HG02973 (cell line): ENCODE measurements around the gene PROM1.

Experiments
- ATAC-seq: cut with Tn5 transposase; IDR thresholded peaks from one replicate; pipeline ENCODE4 v1.9.1; 2021; ENCODE audit warnings: moderate library complexity; ENCODE audit not compliant: unreplicated experiment

Gene PROM1

GRCh38 chr4:16067515-16067914 is 16.3 kb downstream of the PROM1 start:
- no peak for ATAC-seq

- ATAC-seq, result no peak
These were observed 17.2 kb downstream of the PROM1 start for GRCh38 chr4:16066586-16067128.

GRCh38 chr4:16065066-16065465 is 18.8 kb downstream of the PROM1 start:
- ATAC-seq, result no peak

DNA sequence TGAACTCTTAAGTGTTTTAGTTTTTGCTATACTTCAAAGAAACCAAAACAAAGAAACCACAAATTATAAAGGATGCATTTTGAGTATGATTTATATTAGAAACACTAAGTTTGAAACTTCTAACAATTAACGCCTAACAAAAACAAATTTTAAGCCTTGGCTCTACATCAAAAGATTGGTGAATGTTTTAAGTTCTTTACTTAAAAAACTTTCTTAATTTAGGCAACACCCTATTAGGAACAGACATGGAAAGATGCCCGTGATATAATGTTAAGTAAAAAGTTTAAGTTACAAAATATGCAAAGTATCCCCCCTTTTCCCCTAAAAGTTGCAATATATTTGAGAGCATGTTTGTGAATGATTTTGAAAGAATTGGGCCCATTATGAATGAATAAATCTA is 21.2 kb downstream of the PROM1 start:
- ATAC-seq, result no peak

- ATAC-seq, result no peak
These were observed 27.0 kb downstream of the PROM1 start for GRCh38 chr4:16056681-16057385.

GRCh38 chr4:16055873-16056272 is 27.9 kb downstream of the PROM1 start:
- no peak for ATAC-seq

GRCh38 chr4:16055471-16055870 is 28.4 kb downstream of the PROM1 start:
- ATAC-seq, result no peak

GRCh38 chr4:16052939-16053338 is 30.9 kb downstream of the PROM1 start:
- no peak for ATAC-seq

- no peak for ATAC-seq
These were observed 31.8 kb downstream of the PROM1 start for GRCh38 chr4:16051980-16052379.

DNA sequence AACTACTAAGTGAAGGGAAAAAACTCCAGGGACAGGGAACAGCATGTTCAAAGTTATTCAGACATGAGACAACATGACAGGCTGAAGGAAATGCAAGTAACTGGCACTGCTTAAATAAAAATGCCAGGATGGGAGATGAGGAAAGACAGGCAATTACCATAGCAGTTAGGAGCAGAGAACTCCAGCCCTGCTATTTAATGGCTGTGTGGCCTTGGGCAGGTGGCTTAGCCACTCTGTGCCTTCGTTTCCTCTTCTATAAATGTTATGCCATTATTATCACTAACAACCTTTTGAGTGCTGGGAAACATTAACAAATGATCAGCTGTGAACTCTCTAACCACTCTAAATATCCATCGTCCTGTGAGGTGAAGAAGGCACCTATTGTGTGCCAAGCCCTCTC is 32.7 kb downstream of the PROM1 start:
- ATAC-seq, result no peak

DNA sequence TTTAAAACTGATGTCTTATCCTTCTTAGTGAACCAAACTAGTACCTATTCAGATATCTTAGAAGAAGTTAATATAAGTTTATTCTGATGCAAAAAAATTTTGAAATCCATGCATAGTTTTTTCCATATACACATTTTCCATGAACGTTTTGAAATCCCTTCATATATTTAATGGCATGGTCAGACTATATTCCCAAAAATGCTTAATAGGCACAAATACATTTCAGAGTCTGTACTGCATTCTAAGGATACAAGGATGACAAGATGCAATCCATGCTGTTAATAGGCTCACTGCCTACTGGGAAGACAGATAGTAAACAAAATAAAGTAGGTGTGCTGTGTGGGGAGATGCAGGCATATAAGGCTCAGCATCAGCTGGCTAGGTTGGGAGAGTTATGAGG is 33.2 kb downstream of the PROM1 start:
- ATAC-seq, result no peak

GRCh38 chr4:16048619-16049419 is 35.0 kb downstream of the PROM1 start:
- no peak for ATAC-seq

DNA sequence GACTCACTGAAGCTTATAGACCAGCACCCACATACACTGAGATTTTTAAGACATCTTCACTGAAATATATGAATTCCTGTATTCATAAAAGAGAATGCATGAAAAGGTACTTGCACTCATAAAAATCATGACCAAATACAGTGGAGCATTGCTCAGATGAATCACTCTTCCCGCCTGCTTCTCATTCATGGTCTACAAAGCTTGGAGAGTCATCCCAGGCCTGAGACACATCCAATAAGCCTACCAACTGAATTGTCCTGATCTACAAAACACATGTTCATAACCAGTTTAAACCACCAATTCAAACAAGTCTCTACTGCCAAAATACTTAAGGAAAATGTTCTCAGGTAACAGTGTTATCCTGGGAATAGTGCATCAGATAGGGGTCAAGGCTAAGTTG is 38.1 kb downstream of the PROM1 start:
- ATAC-seq, result no peak

- no peak for ATAC-seq
These were observed 40.0 kb downstream of the PROM1 start for GRCh38 chr4:16043642-16044498.

DNA sequence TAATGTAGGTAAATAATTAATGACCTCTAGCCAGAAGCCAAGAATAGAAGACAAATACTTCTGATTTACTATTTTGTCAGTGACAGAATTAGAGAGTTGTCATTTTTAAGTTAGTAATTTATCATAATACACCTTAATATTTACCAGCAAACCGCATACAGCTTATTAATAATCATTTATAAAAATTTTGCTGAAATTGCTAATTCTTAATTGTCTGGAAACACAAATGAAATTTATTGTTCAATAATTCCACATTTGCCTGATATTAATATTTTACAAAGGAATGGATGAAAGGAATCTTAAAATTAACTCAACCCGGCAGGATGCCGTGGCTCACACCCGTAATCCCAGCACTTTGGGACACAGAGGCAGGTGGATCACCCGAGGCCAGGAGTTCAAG is 44.7 kb downstream of the PROM1 start:
- no peak for ATAC-seq

DNA sequence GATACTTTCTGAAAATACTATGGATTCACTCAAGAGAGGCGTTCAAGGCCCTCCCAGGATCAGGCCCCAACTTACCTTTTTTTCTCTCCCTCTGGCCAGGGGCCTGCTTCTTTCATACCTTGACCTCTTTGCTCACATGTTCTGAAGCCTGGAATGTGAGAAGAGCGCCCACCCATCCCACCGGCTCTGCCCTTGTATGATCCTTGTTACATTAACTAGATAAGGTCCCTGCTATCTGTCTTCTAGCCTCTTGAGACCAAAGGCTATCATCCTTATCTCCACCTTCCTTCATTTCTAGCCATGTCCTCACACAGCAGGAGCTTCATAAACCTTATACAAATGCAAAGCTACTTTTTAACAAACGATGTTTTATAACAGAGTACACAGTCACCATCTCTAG is 45.9 kb downstream of the PROM1 start:
- ATAC-seq, result no peak

DNA sequence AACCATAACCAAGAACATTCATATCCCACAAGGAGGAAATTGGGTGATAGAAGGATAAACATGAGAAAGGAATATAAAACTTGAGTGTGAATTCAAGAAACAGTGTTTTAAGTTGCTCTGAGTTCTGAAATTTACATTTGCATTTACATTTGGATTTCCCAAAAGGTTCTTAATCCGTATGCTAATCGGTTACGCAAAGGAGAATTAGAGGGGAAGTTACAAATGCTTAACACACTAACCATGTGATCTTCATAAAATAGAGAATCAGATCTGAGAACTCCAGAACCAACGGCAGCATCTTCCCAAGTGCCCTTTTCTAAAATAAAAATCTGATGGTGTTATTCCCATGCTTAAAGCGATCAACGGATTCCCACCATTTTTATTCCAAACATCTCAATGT is 48.0 kb downstream of the PROM1 start:
- ATAC-seq, result no peak

DNA sequence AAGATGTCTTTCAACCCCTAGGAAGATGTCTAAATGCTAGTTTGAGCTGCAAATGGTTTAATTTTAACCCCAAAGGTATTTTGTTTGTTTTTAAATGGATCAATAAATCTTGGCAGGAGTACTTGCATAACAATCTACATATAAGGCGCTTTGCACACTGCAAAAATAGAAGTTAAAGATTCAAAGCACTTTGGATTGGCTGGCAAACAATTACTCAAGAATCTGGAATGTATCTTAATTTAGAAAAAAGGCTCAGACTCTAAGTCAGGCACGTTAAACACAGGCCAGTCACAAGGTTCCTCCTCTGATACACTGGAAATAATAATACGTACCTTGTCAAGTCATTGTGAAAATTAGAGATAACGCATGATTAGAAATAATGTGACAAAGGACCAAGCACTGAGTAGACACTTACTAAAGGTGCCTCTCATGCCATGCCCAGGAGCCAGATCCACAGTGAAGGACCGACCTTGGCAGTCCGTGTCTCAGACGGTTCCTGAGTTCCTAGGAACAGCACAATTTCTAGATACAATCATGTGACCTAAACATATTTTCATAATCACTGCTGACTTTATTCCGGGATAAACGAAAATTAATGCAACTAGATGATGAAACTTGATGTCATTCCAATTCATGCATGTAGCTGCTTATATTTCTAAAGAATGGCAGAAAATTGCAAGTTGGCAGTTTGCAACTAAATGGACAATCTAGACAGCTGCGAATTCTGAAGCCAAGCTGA is 49.6 kb downstream of the PROM1 start:
- ATAC-seq, result no peak

DNA sequence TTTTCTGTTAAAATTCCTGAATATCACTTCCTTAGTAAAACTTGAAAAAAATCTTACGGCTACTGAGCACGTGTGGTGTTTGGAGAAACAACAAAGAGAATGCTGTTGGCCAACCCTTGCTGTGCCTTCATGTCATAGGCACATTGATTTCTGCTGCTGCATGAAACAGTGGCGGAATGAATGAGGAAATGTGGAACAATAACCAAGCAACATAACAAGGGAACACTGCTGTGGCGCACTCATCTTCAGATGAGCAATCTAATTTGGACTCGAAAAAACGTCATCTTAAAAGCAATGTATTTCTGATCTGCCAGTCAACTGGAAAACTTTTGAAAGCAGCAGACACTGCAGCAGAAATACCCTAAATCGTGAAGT is 51.4 kb downstream of the PROM1 start:
- ATAC-seq, result no peak

- no peak for ATAC-seq
These were observed 52.1 kb downstream of the PROM1 start for GRCh38 chr4:16031546-16032395.
